ENCODE measurements around the gene IARS1. TPM values are rescaled to one million over a fixed set of nuclear protein-coding genes. Genes with fewer than 3 reads are reported as not detected.

Gene IARS1
- total RNA-seq, 1 experiment from 2014 or later: 401 TPM

- no peak overlapping the region for H2AFZ ChIP-seq (ENCODE audit: low read length)
- H3K9ac ChIP-seq (ENCODE audit: low read length): no peak overlapping the region
- H3K4me3 ChIP-seq (ENCODE audit: low read length): no peak overlapping the region
- H3K27me3 ChIP-seq (ENCODE audit: low read length): no peaks in the 10 kb centered on the region
- H3K4me1 ChIP-seq (ENCODE audit: low read length): peaks cover 4% of the 10 kb centered on the region
- peaks cover 37% of the 10 kb centered on the region for H3K79me2 ChIP-seq (ENCODE audit: low read length)
- no peak overlapping the region for H3K4me2 ChIP-seq (ENCODE audit: low read depth, low read length, poor library complexity, severe bottlenecking)
- H3K9me3 ChIP-seq (ENCODE audit: low read length): no peaks in the 10 kb centered on the region
- H3K36me3 ChIP-seq (ENCODE audit: insufficient read depth, low read length): peaks cover 78% of the 10 kb centered on the region
- H4K20me1 ChIP-seq (ENCODE audit: insufficient read depth, low read depth, low read length): no peaks in the 10 kb centered on the region
- no peak for DNase-seq
- no peaks in the 10 kb centered on the region for H3K9me2 ChIP-seq (replicated peaks; ENCODE audit: insufficient read depth, low read length)
- no peak overlapping the region for H3K27ac ChIP-seq (ENCODE audit: low read length)
These were observed 15.4 kb upstream of the IARS1 start for GRCh38 chr9:92308893-92309292.

GRCh38 chr9:92300936-92301335 lies 7.4 kb upstream of the IARS1 start:
- Histone ChIP-seq H4K20me1 (ENCODE audit: insufficient read depth, low read depth, low read length) (no peaks in the 10 kb centered on the region), H3K27ac (ENCODE audit: low read length) (no peak overlapping the region), H3K79me2 (ENCODE audit: low read length) (peaks cover 10% of the 10 kb centered on the region; the same call in 1 of the 2 replicates), H3K9ac (ENCODE audit: low read length) (no peak overlapping the region), H3K4me1 (ENCODE audit: low read length) (peaks cover 26% of the 10 kb centered on the region), H3K9me3 (ENCODE audit: low read length) (no peaks in the 10 kb centered on the region), H3K4me3 (ENCODE audit: low read length) (no peak overlapping the region), H3K9me2 (replicated peaks; ENCODE audit: insufficient read depth, low read length) (no peaks in the 10 kb centered on the region), H3K27me3 (ENCODE audit: low read length) (no peaks in the 10 kb centered on the region), H3K4me2 (ENCODE audit: low read depth, low read length, poor library complexity, severe bottlenecking) (no peak overlapping the region), H3K36me3 (ENCODE audit: insufficient read depth, low read length) (peaks cover 78% of the 10 kb centered on the region), H2AFZ (ENCODE audit: low read length) (no peak overlapping the region)
- DNase-seq: no peak

- peak overlapping the region; percentile 51 for H3K4me2 ChIP-seq (ENCODE audit: low read depth, low read length, poor library complexity, severe bottlenecking)
- no peaks in the 10 kb centered on the region for H4K20me1 ChIP-seq (ENCODE audit: insufficient read depth, low read depth, low read length)
- H3K79me2 ChIP-seq (ENCODE audit: low read length): peaks cover 18% of the 10 kb centered on the region
- H3K4me1 ChIP-seq (ENCODE audit: low read length): peaks cover 44% of the 10 kb centered on the region
- peak; percentile 78 for DNase-seq
- H3K9ac ChIP-seq (ENCODE audit: low read length): no peak overlapping the region
- no peaks in the 10 kb centered on the region for H3K9me3 ChIP-seq (ENCODE audit: low read length)
- 0 out of 2 replicates have a peak overlapping the region, but pooled peaks have one; percentile 2 for H3K4me3 ChIP-seq (ENCODE audit: low read length)
- H2AFZ ChIP-seq (ENCODE audit: low read length): no peak overlapping the region
- no peaks in the 10 kb centered on the region for H3K27me3 ChIP-seq (ENCODE audit: low read length)
- H3K27ac ChIP-seq (ENCODE audit: low read length): peak overlapping the region; percentile 78
- peaks cover 65% of the 10 kb centered on the region for H3K36me3 ChIP-seq (ENCODE audit: insufficient read depth, low read length)
- no peaks in the 10 kb centered on the region for H3K9me2 ChIP-seq (replicated peaks; ENCODE audit: insufficient read depth, low read length)
These were observed 5.6 kb upstream of the IARS1 start for GRCh38 chr9:92299116-92299515.

GRCh38 chr9:92298036-92298435 lies 4.5 kb upstream of the IARS1 start:
- Histone ChIP-seq H3K79me2 (ENCODE audit: low read length) (peaks cover 23% of the 10 kb centered on the region), H3K9ac (ENCODE audit: low read length) (no peak overlapping the region), H3K27ac (ENCODE audit: low read length) (peak overlapping the region; percentile 78), H2AFZ (ENCODE audit: low read length) (no peak overlapping the region), H3K4me3 (ENCODE audit: low read length) (no peak overlapping the region), H4K20me1 (ENCODE audit: insufficient read depth, low read depth, low read length) (no peaks in the 10 kb centered on the region), H3K9me3 (ENCODE audit: low read length) (no peaks in the 10 kb centered on the region), H3K36me3 (ENCODE audit: insufficient read depth, low read length) (peaks cover 54% of the 10 kb centered on the region), H3K27me3 (ENCODE audit: low read length) (no peaks in the 10 kb centered on the region), H3K9me2 (replicated peaks; ENCODE audit: insufficient read depth, low read length) (no peaks in the 10 kb centered on the region), H3K4me2 (ENCODE audit: low read depth, low read length, poor library complexity, severe bottlenecking) (no peak overlapping the region), H3K4me1 (ENCODE audit: low read length) (peaks cover 45% of the 10 kb centered on the region)
- no peak for DNase-seq

GRCh38 chr9:92297611-92298010 lies 4.1 kb upstream of the IARS1 start:
- Histone ChIP-seq H3K79me2 (ENCODE audit: low read length) (peaks cover 27% of the 10 kb centered on the region), H3K4me2 (ENCODE audit: low read depth, low read length, poor library complexity, severe bottlenecking) (no peak overlapping the region), H3K4me1 (ENCODE audit: low read length) (peaks cover 46% of the 10 kb centered on the region), H3K9me3 (ENCODE audit: low read length) (no peaks in the 10 kb centered on the region), H3K36me3 (ENCODE audit: insufficient read depth, low read length) (peaks cover 50% of the 10 kb centered on the region), H3K9me2 (replicated peaks; ENCODE audit: insufficient read depth, low read length) (no peaks in the 10 kb centered on the region), H3K27me3 (ENCODE audit: low read length) (no peaks in the 10 kb centered on the region), H3K27ac (ENCODE audit: low read length) (peak overlapping the region; percentile 78), H4K20me1 (ENCODE audit: insufficient read depth, low read depth, low read length) (no peaks in the 10 kb centered on the region), H2AFZ (ENCODE audit: low read length) (no peak overlapping the region), H3K9ac (ENCODE audit: low read length) (no peak overlapping the region), H3K4me3 (ENCODE audit: low read length) (no peak overlapping the region)
- DNase-seq: no peak

GRCh38 chr9:92295827-92296258 lies 2.3 kb upstream of the IARS1 start:
- peak overlapping the region; percentile 80; the same call in 1 of the 2 replicates for H3K9ac ChIP-seq (ENCODE audit: low read length)
- H3K79me2 ChIP-seq (ENCODE audit: low read length): peaks cover 45% of the 10 kb centered on the region
- H4K20me1 ChIP-seq (ENCODE audit: insufficient read depth, low read depth, low read length): no peaks in the 10 kb centered on the region
- no peak overlapping the region for H2AFZ ChIP-seq (ENCODE audit: low read length)
- H3K4me3 ChIP-seq (ENCODE audit: low read length): no peak overlapping the region
- H3K27me3 ChIP-seq (ENCODE audit: low read length): no peaks in the 10 kb centered on the region
- peak overlapping the region; percentile 88 for H3K27ac ChIP-seq (ENCODE audit: low read length)
- H3K9me2 ChIP-seq (replicated peaks; ENCODE audit: insufficient read depth, low read length): no peaks in the 10 kb centered on the region
- peak; percentile 73 for DNase-seq
- peaks cover 45% of the 10 kb centered on the region for H3K36me3 ChIP-seq (ENCODE audit: insufficient read depth, low read length)
- no peaks in the 10 kb centered on the region for H3K9me3 ChIP-seq (ENCODE audit: low read length)
- peak overlapping the region; percentile 93 for H3K4me2 ChIP-seq (ENCODE audit: low read depth, low read length, poor library complexity, severe bottlenecking)
- H3K4me1 ChIP-seq (ENCODE audit: low read length): peaks cover 64% of the 10 kb centered on the region

GRCh38 chr9:92295240-92295790 lies 1.8 kb upstream of the IARS1 start:
- Histone ChIP-seq H3K27ac (ENCODE audit: low read length) (peak overlapping the region; percentile 88), H2AFZ (ENCODE audit: low read length) (no peak overlapping the region), H3K79me2 (ENCODE audit: low read length) (peaks cover 50% of the 10 kb centered on the region), H3K4me1 (ENCODE audit: low read length) (peaks cover 66% of the 10 kb centered on the region), H3K36me3 (ENCODE audit: insufficient read depth, low read length) (peaks cover 45% of the 10 kb centered on the region), H3K9ac (ENCODE audit: low read length) (peak overlapping the region; percentile 80), H3K27me3 (ENCODE audit: low read length) (no peaks in the 10 kb centered on the region), H3K9me3 (ENCODE audit: low read length) (no peaks in the 10 kb centered on the region), H3K4me3 (ENCODE audit: low read length) (peak overlapping the region; percentile 93), H3K4me2 (ENCODE audit: low read depth, low read length, poor library complexity, severe bottlenecking) (peak overlapping the region; percentile 93), H4K20me1 (ENCODE audit: insufficient read depth, low read depth, low read length) (no peaks in the 10 kb centered on the region), H3K9me2 (replicated peaks; ENCODE audit: insufficient read depth, low read length) (no peaks in the 10 kb centered on the region)
- DNase-seq: no peak

GRCh38 chr9:92294297-92294676 lies 790 bp upstream of the IARS1 start:
- Histone ChIP-seq H3K79me2 (ENCODE audit: low read length) (peaks cover 60% of the 10 kb centered on the region), H3K4me3 (ENCODE audit: low read length) (peak overlapping the region; percentile 93), H3K9me3 (ENCODE audit: low read length) (no peaks in the 10 kb centered on the region), H3K9ac (ENCODE audit: low read length) (peak overlapping the region; percentile 80), H3K4me2 (ENCODE audit: low read depth, low read length, poor library complexity, severe bottlenecking) (peak overlapping the region; percentile 93), H3K9me2 (replicated peaks; ENCODE audit: insufficient read depth, low read length) (no peaks in the 10 kb centered on the region), H3K27ac (ENCODE audit: low read length) (peak overlapping the region; percentile 88), H3K36me3 (ENCODE audit: insufficient read depth, low read length) (peaks cover 50% of the 10 kb centered on the region), H3K27me3 (ENCODE audit: low read length) (no peaks in the 10 kb centered on the region), H4K20me1 (ENCODE audit: insufficient read depth, low read depth, low read length) (peaks cover 10% of the 10 kb centered on the region), H3K4me1 (ENCODE audit: low read length) (peaks cover 61% of the 10 kb centered on the region), H2AFZ (ENCODE audit: low read length) (peak overlapping the region; percentile 16; the same call in 1 of the 2 replicates)
- DNase-seq: peak; percentile 75
